ENCODE measurements around the gene AGAP1. TPM values are rescaled to one million over a fixed set of nuclear protein-coding genes. Genes with fewer than 3 reads are reported as not detected.

Gene AGAP1
- total and polyA plus RNA-seq, 7 donors: 10.8 to 42.7 (median 18.6) TPM

- intact Hi-C loops (cut with DNase I): no loop called here
- TF ChIP-seq POLR2AphosphoS5 (IDR thresholded peaks at IDR 0.05) (no peak), POLR2A (IDR thresholded peaks at IDR 0.05) (no peak), CTCF (IDR thresholded peaks at IDR 0.05) (no peak), EP300 (IDR thresholded peaks at IDR 0.05) (no peak)
- no peaks in the 10 kb centered on the region for H3K27me3 ChIP-seq
- no peak for DNase-seq
- no peaks in the 10 kb centered on the region for H3K9me3 ChIP-seq
- no peak overlapping the region for H3K27ac ChIP-seq
- 91 to 95% methylated on average over 10 of the region's 10 CpGs for WGBS, 2 donors
- peaks cover 0 to 65% (median 6%) of the 10 kb centered on the region in 4 donors for H3K36me3 ChIP-seq
- H3K4me3 ChIP-seq: no peak overlapping the region
- no peaks in the 10 kb centered on the region for H3K4me1 ChIP-seq
These were observed 317.0 kb downstream of the AGAP1 start for GRCh38 chr2:235810846-235811245.

DNA sequence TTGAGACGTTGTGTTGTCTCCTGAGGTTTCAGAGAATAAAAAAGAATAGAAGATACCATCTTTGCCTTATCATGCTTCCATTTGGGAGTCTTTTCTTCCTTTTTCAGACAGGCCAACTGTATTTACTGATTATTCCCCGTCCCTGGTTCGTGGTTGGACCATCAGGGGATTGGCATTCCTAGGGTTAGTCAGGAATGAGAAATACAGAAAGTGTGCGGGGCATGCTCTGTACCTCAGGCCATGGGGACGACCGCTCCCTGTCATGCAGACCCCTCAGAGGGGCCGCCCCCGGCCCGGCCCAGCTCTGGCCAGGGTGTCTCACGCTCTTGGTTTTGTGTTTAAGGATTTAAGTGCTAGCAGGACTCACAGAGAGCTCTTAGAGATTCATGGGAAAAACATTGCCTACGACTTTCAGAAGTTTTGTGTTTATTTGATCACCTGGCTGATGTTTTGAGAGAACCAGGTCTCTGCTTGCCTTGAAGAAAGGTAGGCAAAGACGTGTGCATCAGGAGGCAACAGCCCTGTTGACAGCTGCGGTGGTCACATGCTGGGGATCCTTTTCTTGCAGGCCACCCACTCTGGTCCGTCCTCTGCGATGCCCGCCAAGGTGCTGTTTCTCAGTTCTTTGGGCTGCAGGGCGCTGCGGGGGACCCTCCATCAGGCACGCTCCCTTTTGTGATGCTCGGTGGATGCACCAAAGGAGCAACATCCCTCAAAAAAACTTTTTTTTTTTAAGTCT is 317.8 kb downstream of the AGAP1 start:
- WGBS, 2 donors: 93 to 96% methylated on average over 20 of the region's 20 CpGs
- peaks cover 0 to 65% (median 4%) of the 10 kb centered on the region in 4 donors for H3K36me3 ChIP-seq
- intact Hi-C loops (cut with DNase I): no loop called here

GRCh38 chr2:235812185-235812665 is 318.4 kb downstream of the AGAP1 start:
- Histone ChIP-seq H3K36me3 (peaks cover 0 to 59% (median 3%) of the 10 kb centered on the region in 4 donors), H3K27me3 (no peaks in the 10 kb centered on the region), H3K4me1 (peaks cover 0 to 9% (median 8%) of the 10 kb centered on the region in 4 donors), H3K9me3 (no peaks in the 10 kb centered on the region), H3K27ac (no peak overlapping the region), H3K4me3 (no peak overlapping the region)
- TF ChIP-seq EP300 (IDR thresholded peaks at IDR 0.05) (no peak), POLR2A (IDR thresholded peaks at IDR 0.05) (no peak), POLR2AphosphoS5 (IDR thresholded peaks at IDR 0.05) (no peak), CTCF (IDR thresholded peaks at IDR 0.05) (no peak)
- 91 to 93% methylated on average over 18 of the region's 18 CpGs for WGBS, 2 donors
- DNase-seq: no peak
- intact Hi-C loops (cut with DNase I): no loop called here

More for the DNA sequence above, 317.8 kb downstream of the AGAP1 start:
- TF ChIP-seq EP300 (IDR thresholded peaks at IDR 0.05) (no peak), POLR2A (IDR thresholded peaks at IDR 0.05) (no peak), POLR2AphosphoS5 (IDR thresholded peaks at IDR 0.05) (no peak), CTCF (IDR thresholded peaks at IDR 0.05) (no peak)
- no peak for DNase-seq
- H3K4me1 ChIP-seq: peaks cover 0 to 3% (median 2%) of the 10 kb centered on the region in 4 donors
- H3K9me3 ChIP-seq: no peaks in the 10 kb centered on the region
- H3K27ac ChIP-seq: no peak overlapping the region
- no peaks in the 10 kb centered on the region for H3K27me3 ChIP-seq
- no peak overlapping the region for H3K4me3 ChIP-seq

DNA sequence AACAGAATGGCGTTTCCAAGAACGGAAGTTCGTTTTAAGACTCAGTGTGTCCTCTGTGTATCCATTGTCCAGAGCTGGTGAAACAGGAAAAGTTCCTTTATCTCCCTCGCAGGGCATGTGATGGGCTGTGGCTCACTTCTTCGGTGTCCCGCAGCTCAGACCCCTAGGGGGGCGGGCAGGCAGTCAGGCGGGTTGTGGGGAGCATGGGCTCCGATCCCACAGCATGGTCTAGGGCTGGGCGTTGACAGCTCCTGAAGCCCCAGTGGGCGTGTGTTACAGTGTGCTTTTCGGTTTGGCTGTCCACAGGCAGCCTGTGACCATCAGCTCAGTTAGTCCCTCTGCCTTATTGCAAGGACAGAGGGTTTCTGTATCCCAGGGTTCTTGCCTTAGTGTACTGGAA is 319.6 kb downstream of the AGAP1 start:
- peaks cover 0 to 47% (median 0%) of the 10 kb centered on the region in 4 donors for H3K36me3 ChIP-seq
- no peaks in the 10 kb centered on the region for H3K9me3 ChIP-seq
- intact Hi-C loops (cut with DNase I): no loop called here
- DNase-seq: no peak
- H3K4me1 ChIP-seq: peaks cover 0 to 21% (median 17%) of the 10 kb centered on the region in 4 donors
- 95 to 98% methylated on average over 12 of the region's 12 CpGs for WGBS, 2 donors
- no peaks in the 10 kb centered on the region for H3K27me3 ChIP-seq
- no peak overlapping the region for H3K27ac ChIP-seq
- no peak overlapping the region for H3K4me3 ChIP-seq
- TF ChIP-seq POLR2AphosphoS5 (IDR thresholded peaks at IDR 0.05) (no peak), EP300 (IDR thresholded peaks at IDR 0.05) (no peak), POLR2A (IDR thresholded peaks at IDR 0.05) (no peak), CTCF (IDR thresholded peaks at IDR 0.05) (no peak)

All from sigmoid colon (tissue), 7 donors.